ENCODE data around the gene CREB3L2.
"Not testable (repeated sequence)": the region's sequence is repeated elsewhere in the genome, so short reads cannot be mapped to it uniquely, and the experiment has no call there.

The CREB3L2 gene

DNA sequence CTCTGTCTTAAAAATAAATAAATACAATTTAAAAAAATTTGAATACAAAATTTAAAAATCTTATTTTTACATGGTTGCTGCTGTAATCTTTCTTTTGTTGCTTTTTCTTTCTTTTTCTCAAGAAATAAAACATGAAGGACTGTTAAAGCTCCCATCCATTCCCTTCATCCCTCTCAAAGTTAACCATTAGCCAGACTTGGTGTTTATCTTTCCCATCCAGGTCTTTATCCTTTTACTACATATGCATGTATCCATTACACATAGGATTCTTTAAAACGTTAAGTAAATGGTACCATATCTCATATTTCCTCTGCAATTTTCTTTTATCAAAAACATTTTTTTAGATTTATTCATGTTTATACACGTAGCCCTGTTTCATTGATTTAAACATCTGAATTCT lies 70.1 kb downstream of the CREB3L2 start:
- no peak for DNase-seq (ENCODE audit: low read depth)
- TF ChIP-seq, protein P1, sequence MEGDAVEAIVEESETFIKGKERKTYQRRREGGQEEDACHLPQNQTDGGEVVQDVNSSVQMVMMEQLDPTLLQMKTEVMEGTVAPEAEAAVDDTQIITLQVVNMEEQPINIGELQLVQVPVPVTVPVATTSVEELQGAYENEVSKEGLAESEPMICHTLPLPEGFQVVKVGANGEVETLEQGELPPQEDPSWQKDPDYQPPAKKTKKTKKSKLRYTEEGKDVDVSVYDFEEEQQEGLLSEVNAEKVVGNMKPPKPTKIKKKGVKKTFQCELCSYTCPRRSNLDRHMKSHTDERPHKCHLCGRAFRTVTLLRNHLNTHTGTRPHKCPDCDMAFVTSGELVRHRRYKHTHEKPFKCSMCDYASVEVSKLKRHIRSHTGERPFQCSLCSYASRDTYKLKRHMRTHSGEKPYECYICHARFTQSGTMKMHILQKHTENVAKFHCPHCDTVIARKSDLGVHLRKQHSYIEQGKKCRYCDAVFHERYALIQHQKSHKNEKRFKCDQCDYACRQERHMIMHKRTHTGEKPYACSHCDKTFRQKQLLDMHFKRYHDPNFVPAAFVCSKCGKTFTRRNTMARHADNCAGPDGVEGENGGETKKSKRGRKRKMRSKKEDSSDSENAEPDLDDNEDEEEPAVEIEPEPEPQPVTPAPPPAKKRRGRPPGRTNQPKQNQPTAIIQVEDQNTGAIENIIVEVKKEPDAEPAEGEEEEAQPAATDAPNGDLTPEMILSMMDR (IDR thresholded peaks at IDR 0.05; ENCODE audit: low read depth, low read length, missing control alignments) = no peak
- H3K4me3 ChIP-seq (ENCODE audit: low read depth, low read length) = no peak overlapping the region

DNA sequence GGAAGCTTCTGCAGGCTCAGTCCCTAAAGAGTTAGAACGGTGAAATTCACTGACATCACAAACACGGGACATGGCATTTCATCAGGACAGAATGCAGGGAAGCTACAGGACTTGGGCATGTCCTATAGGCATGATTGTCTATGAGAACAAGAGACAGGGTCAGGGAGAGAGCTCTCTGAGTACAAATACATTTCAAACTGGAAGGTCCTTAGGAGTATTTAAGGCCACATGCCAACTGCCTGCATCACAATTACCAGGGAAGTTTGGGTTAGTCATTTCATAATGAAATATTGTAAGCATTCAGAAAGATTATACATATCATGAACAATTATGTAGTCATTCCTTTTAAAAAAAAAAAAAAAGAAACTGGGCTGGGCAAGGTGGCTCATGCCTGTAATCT lies 71.3 kb downstream of the CREB3L2 start:
- H3K4me3 ChIP-seq (ENCODE audit: low read depth, low read length) = no peak overlapping the region
- TF ChIP-seq, protein P1 (IDR thresholded peaks at IDR 0.05; ENCODE audit: low read depth, low read length, missing control alignments) = no peak
- no peak for DNase-seq (ENCODE audit: low read depth)

DNA sequence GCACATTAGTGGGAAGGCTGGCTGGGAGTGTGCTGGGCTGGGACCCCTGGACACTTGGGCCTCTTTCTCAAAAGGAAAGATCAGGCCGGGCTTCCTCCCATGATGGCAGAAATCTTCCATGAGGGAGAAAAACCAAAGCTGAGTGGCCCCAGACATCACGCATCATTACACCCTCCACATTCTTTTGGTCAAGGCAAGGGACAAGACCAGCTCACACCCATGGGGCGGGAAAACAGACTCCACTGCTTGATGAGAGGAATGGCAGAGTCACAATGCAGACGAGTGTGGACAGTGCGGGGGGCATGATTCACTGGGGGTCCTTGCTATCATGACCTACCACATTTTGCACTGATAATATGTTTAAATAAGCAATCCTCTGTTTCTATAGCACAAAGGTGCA lies 73.3 kb downstream of the CREB3L2 start:
- TF ChIP-seq, protein P1 (IDR thresholded peaks at IDR 0.05; ENCODE audit: low read depth, low read length, missing control alignments) = no peak
- DNase-seq (ENCODE audit: low read depth) = no peak

DNA sequence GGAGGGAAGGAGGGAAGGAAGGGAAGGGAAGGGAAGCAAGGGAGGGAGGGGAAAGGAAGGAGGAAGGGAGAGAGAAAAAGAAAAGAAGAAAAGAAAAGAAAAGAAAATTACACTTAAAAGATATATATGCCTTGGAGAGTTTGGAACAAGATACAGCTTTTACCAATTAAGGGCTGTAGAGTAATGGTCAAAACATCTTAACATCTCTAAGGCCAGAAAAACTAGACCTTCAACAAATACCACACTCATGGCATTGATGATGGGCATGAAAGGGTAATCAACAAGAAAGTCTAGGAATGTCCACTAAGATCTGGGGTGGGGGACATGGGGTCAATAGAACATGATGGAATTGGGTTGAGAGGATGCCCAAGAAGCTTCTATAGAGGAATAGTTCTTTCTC lies 74.5 kb downstream of the CREB3L2 start:
- TF ChIP-seq, protein P1 (IDR thresholded peaks at IDR 0.05; ENCODE audit: low read depth, low read length, missing control alignments) = no peak
- no peak overlapping the region for H3K4me3 ChIP-seq (ENCODE audit: low read depth, low read length)
- DNase-seq (ENCODE audit: low read depth) = no peak

More for the DNA sequence above, 73.3 kb downstream of the CREB3L2 start:
- no peak overlapping the region for H3K4me3 ChIP-seq (ENCODE audit: low read depth, low read length)

DNA sequence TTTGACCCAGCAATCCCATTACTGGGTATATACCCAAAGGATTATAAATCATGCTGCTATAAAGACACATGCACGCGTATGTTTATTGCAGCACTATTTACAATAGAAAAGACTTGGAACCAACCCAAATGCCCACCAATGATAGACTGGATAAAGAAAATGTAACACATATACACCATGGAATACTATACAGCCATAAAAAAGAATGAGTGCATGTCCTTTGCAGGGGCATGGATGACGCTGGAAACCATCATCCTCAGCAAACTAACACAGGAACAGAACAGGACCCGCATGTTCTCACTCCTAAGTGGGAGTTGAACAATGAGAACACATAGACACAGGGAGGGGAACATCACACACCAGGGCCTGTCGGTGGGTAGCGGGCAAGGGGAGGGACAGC lies 75.7 kb downstream of the CREB3L2 start:
- DNase-seq (ENCODE audit: low read depth); H3K4me3 ChIP-seq (ENCODE audit: low read depth, low read length): not testable (repeated sequence)

DNA sequence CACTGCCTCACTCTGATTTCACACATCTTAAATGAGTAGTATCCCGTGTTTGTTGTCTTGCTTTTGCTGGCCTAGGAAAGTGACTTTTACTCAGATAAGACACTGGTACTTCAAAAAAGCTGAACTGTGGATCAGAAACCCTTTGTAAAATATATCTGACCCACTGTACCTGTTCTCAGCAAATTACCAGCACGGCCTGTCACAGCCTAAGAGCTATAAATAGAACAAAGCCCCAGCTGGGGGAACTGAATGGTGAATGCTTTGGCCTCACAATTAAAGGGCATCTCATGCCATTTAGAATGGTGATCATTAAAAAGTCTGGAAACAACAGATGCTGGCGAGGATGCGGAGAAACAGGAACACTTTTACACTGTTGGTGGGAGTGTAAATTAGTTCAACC lies 76.1 kb downstream of the CREB3L2 start:
- DNase-seq (ENCODE audit: low read depth) = no peak
- H3K4me3 ChIP-seq (ENCODE audit: low read depth, low read length) = no peak overlapping the region
- TF ChIP-seq, protein P1 (IDR thresholded peaks at IDR 0.05; ENCODE audit: low read depth, low read length, missing control alignments) = no peak

DNA sequence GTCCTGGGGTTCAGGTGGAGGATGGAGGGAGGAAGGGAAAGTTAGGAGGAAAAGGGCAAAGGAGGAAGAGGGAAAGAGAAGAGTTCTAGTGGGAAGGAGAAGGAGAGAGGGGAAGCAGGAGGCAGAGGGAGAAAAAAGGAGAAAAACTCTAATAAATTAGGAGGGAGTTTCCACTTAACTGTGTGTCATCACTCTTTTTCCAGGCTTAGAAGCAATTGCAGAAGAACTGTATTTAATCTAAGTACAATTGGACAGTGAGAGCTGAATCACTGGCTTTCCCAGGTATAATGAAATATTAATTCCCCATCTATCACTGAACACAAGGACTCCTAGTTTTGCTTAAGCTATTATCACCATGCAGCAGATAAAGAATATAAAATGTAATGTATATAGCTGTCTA lies 76.8 kb downstream of the CREB3L2 start:
- no peak for DNase-seq (ENCODE audit: low read depth)
- H3K4me3 ChIP-seq (ENCODE audit: low read depth, low read length) = no peak overlapping the region
- TF ChIP-seq, protein P1 (IDR thresholded peaks at IDR 0.05; ENCODE audit: low read depth, low read length, missing control alignments) = no peak

DNA sequence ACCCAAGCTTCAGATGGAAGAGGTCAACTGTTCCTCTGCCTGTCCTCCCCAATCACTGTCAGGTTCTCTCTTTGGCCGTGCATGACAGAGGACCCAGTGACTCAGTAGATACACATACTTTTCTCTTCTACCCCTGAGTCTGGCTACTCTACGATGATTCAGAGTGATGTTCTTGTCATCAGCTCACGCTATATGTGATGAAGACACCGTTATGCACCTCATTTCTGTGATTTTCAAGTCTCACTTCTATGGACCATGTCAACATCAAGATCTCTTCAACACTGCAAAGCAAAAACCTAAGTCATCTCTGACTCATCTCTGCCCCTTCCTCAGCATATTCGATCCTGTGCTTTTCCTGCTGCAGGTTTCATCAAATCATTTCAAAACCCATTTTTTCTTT lies 78.5 kb downstream of the CREB3L2 start:
- H3K4me3 ChIP-seq (ENCODE audit: low read depth, low read length) = no peak overlapping the region
- TF ChIP-seq, protein P1 (IDR thresholded peaks at IDR 0.05; ENCODE audit: low read depth, low read length, missing control alignments) = no peak
- DNase-seq (ENCODE audit: low read depth) = no peak

Data from GM12864 (cell line).